ENCODE results near the gene HOXB4.

- no peak for TF ChIP-seq CTCF (IDR thresholded peaks at IDR 0.05)
- TF ChIP-seq TEAD4 (CRISPR knock-in tag; IDR thresholded peaks at IDR 0.05) = no peak
- TF ChIP-seq MAX (CRISPR knock-in tag; IDR thresholded peaks at IDR 0.05) = no peak
- TF ChIP-seq TP53 (CRISPR knock-in tag; IDR thresholded peaks at IDR 0.05) = no peak
- TF ChIP-seq IRF2 (CRISPR knock-in tag; IDR thresholded peaks at IDR 0.05; ENCODE audit: borderline replicate concordance, low read depth) = no peak
- no peak for TF ChIP-seq ATF1 (CRISPR knock-in tag; IDR thresholded peaks at IDR 0.05)
Observed at GRCh38 chr17:48609759-48610281, 31.7 kb upstream of the HOXB4 start.
